K562 (cell line): ENCODE measurements around the gene CCL24.

Experiments
- HDGF ChIP-seq: fragments of 450-650 bp; IDR thresholded peaks from 2 replicates; pipeline ENCODE4 v1.6.1; 2016
- NCOA6 ChIP-seq: fragments of 450-650 bp; IDR thresholded peaks from 2 replicates; pipeline ENCODE4 v1.6.1; 2017; ENCODE audit warnings: mild to moderate bottlenecking
- TF ChIP-seq, protein P1 (sequence below), 3 experiments: IDR thresholded peaks in 2 of 3; conservative IDR thresholded peaks in 1 of 3; 2 replicates each; pipeline ENCODE4 v1.5.1; 2011 to 2012; ENCODE audit warnings: low read length in 3 of 3, mild to moderate bottlenecking in 3 of 3, control low read depth in 2 of 3, improper control_type of control experiment in 1 of 3, inconsistent platforms in 1 of 3, low read depth in 1 of 3, mixed read lengths in 1 of 3, moderate library complexity in 1 of 3; ENCODE audit not compliant: insufficient read depth in 2 of 3
- TF ChIP-seq, protein P2 (sequence below): sonication (generic); formaldehyde crosslinking; IDR thresholded peaks from 2 replicates; pipeline ENCODE4 v1.8.0; 2022; ENCODE audit warnings: missing genetic modification reagents, mild to moderate bottlenecking, moderate library complexity, borderline replicate concordance

DNA sequence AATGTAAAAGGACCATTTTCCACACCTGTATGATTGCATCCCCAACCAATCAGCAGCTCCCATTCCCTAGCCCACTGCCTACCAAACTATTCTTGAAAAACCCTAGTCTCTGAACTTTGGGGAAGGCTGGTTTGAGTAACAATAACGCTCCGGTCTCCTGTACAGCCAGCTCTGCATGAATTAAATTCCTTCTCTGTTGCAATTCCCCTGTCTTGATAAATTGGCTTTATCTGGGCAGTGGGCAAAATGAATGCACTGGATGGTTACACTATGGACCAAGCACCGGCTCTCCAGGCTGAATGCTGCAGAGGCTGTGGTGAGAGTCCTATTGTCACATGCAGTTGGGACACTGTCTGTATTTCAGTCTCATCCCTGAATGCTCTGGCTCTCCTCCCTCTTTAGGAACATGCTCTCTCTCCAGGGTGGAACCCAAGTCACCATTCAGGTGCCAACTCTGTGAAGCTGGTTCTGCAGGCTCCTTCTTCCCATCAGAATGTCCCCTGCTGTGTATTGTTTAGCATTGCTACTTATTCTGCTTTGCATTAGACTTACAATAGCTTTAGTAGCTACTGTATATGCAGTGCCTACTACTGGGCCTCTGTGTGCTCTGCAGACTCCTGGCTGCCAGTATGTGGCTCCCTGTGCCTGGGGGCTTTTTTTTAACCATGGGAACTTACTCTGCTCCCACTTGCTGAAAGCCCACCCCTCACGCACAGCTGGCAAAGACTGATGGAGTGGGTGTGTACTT is 6.9 kb downstream of the CCL24 start:
- TF ChIP-seq, protein P1, sequence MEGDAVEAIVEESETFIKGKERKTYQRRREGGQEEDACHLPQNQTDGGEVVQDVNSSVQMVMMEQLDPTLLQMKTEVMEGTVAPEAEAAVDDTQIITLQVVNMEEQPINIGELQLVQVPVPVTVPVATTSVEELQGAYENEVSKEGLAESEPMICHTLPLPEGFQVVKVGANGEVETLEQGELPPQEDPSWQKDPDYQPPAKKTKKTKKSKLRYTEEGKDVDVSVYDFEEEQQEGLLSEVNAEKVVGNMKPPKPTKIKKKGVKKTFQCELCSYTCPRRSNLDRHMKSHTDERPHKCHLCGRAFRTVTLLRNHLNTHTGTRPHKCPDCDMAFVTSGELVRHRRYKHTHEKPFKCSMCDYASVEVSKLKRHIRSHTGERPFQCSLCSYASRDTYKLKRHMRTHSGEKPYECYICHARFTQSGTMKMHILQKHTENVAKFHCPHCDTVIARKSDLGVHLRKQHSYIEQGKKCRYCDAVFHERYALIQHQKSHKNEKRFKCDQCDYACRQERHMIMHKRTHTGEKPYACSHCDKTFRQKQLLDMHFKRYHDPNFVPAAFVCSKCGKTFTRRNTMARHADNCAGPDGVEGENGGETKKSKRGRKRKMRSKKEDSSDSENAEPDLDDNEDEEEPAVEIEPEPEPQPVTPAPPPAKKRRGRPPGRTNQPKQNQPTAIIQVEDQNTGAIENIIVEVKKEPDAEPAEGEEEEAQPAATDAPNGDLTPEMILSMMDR (IDR thresholded peaks at IDR 0.05 in 2 of 3, conservative IDR thresholded peaks at IDR 0.05 in 1 of 3; ENCODE audit: insufficient read depth in 2 of 3, low read depth in 1 of 3, low read length in 3 of 3): no peak
- no peak for TF ChIP-seq NCOA6
- TF ChIP-seq, protein P2, sequence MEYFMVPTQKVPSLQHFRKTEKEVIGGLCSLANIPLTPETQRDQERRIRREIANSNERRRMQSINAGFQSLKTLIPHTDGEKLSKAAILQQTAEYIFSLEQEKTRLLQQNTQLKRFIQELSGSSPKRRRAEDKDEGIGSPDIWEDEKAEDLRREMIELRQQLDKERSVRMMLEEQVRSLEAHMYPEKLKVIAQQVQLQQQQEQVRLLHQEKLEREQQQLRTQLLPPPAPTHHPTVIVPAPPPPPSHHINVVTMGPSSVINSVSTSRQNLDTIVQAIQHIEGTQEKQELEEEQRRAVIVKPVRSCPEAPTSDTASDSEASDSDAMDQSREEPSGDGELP (CRISPR knock-in tag): no peak
- no peak for TF ChIP-seq HDGF
